C4-2B (cell line): ENCODE results near the gene ATXN7L1.

Source experiments
- H3K27ac ChIP-seq: fragments of 450-650 bp; 2 replicates; pipeline ENCODE4 v1.5.1; 2017
- ZFX ChIP-seq: fragments of 450-650 bp; IDR thresholded peaks from 2 replicates; pipeline ENCODE4 v1.6.1; 2017
- TF ChIP-seq, protein P1 (sequence below): fragments of 450-650 bp; conservative IDR thresholded peaks from 2 replicates; pipeline ENCODE4 v1.5.1; 2017; ENCODE audit warnings: mild to moderate bottlenecking

Gene ATXN7L1

DNA sequence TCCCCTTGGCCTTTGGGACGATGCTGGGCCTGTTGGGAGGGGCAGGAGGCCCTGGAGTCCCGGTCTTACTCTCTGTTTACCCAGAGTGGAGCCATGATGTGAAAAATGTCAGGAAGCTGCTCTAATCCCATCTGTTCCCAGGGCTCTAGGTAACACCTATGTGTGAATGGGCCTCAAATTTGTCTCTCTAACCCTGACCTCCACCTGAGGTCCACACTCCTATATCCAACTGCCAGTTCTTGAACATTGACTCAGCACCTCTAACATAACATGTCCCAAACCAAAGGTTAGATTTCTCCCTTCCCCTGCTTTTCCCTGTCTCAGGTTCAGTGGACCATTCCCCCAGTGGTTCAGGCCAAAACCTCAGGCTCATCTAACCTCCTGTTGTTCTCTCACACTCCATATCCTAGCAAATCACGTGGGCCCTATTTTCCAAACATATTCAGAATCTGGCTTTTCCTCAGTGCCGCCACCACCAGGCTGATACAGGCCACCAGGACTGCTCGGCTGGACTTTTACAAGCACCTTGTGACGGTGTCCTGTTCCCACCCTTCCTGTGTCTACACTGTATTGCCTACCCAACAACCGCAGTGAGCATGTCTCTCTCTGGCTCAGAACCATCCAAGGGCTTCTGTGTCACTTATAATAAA lies 130.6 kb downstream of the ATXN7L1 start:
- TF ChIP-seq, protein P1, sequence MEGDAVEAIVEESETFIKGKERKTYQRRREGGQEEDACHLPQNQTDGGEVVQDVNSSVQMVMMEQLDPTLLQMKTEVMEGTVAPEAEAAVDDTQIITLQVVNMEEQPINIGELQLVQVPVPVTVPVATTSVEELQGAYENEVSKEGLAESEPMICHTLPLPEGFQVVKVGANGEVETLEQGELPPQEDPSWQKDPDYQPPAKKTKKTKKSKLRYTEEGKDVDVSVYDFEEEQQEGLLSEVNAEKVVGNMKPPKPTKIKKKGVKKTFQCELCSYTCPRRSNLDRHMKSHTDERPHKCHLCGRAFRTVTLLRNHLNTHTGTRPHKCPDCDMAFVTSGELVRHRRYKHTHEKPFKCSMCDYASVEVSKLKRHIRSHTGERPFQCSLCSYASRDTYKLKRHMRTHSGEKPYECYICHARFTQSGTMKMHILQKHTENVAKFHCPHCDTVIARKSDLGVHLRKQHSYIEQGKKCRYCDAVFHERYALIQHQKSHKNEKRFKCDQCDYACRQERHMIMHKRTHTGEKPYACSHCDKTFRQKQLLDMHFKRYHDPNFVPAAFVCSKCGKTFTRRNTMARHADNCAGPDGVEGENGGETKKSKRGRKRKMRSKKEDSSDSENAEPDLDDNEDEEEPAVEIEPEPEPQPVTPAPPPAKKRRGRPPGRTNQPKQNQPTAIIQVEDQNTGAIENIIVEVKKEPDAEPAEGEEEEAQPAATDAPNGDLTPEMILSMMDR, result no peak
- TF ChIP-seq ZFX, result no peak
- H3K27ac ChIP-seq, result no peak overlapping the region

DNA sequence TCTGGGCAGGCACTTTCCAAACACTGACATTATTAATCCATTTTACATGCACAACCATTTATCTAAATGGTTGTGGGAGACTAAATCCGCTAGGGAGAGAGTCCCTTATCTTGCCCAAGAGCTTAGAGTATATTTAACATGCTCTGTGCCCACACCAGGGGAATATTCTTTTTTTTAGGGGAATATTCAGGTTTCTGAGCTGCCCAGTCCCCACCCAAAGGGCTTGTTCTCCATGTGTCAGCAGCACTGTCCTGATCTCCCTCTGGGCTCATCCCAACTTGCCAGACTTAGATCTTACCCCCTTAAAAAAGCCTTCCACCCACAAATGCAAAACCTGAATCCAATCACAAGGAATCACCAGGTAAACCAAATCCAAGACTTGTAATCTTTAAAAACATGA lies 132.1 kb downstream of the ATXN7L1 start:
- TF ChIP-seq ZFX, result no peak
- TF ChIP-seq, protein P1, result no peak
- H3K27ac ChIP-seq, result no peak overlapping the region

DNA sequence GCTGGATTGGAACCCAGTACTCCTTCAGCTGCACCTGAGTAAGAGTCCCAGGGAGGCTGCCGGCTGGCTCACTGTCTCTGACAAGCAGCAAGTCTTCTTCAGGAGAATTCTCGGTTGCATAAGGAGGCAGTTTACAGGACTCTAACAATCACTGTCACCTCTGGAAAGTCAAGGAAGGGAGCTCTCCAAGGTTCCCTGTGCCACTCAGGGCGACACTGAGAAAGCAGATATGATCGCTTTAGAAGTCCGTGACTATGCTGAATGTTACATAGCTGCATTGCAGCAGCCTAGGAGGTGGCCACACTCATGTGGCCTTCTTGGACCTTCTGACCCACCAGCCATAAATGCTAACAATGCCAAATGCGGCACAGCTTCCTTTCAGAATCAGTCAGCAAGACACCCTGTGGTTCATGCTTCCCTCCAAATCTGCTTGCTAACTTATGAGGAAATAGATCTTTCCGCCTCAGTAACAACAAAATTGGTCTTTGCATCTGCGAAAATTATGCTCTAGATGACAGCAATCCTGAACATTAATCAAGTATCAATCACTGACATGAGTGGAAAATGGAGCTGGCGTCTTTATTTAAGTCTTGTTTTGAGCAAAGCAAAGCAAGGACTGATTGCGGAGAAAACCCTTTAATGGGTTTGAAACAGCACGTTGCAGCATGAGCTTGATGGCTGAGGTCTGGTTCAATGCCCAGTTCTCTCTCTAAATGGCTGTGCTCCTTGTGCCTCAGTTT lies 132.9 kb downstream of the ATXN7L1 start:
- no peak overlapping the region for H3K27ac ChIP-seq
- TF ChIP-seq, protein P1, result no peak
- TF ChIP-seq ZFX, result no peak

DNA sequence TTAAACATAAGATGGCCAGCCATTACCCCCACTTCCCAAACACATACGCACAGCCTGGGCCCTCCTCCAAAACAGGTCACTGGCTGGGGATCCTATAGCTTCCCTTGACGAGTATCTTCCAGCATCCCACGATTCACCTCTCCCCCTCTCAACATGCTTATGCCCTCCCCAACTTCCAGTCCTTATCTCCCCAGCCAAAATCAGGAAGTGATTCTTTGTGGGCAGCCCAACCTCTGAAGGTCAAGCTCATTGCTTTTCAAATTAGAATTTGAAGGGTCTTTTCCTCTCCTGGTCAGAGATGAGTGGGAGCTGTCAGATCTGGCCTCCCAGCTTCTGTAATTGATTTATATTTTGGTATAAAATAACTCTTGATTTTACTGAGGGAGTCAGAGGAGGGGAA lies 133.6 kb downstream of the ATXN7L1 start:
- no peak overlapping the region for H3K27ac ChIP-seq
- TF ChIP-seq ZFX, result no peak
- TF ChIP-seq, protein P1, result no peak

DNA sequence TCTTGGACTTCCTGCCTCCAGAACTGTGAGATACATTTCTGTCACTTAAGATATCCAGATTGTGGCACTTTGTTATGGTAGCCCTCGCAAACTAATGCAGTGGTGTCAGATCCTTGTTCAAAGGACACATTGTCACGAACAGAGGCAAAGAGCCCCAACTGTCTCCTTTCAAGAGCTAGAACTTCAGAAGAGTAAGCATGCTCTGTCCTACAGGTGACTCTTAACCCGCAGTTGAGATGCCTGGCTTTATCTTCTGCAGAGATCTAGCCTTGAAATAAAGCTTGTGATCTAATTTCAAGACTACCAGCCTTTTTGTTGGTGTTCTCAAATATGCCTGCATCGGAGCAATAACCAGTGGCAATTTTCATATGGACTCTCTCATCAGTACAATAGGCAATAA lies 134.4 kb downstream of the ATXN7L1 start:
- no peak overlapping the region for H3K27ac ChIP-seq
- TF ChIP-seq ZFX, result no peak
- TF ChIP-seq, protein P1, result no peak

DNA sequence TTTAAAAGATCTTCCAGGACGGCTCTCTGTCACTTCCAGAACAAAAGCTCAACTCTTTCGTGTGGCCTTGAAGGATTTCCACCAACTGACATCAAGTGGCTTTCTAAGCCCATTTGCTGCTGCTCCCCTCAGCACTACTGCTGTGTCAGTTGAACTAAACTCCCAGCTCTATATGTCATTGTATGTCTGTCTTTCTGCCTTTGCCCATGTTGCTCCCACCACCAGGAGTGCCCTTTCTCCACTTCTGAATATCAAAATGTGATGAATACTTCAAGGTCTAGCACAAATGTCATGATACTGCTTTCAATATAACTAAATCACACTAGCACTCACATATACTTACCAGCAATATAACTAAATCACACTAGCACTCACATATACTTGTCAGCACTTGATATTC lies 138.3 kb downstream of the ATXN7L1 start:
- H3K27ac ChIP-seq, result no peak overlapping the region
- TF ChIP-seq, protein P1, result 0 out of 2 replicates have a peak, but pooled peaks have one; percentile 15
- no peak for TF ChIP-seq ZFX

DNA sequence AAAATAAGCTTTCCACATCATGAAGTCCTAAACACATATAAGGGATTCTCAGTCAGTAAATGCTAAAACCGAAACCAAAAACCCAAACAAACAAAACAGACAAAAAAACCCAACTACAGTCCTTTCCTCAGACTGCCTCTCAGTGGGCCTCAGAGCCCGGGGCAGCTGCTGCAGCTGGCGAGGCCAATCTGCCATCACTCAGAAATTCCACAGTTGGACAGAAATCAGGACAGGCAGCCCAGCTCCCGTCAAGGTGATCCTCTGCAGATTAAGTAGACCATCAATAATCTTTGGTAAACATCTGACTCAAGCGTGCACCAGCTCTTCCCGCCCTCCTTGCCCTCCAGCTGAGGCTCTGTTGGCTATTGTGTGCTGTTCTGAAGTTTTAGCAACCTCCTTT lies 142.2 kb downstream of the ATXN7L1 start:
- TF ChIP-seq ZFX, result no peak
- TF ChIP-seq, protein P1, result no peak
- H3K27ac ChIP-seq, result no peak overlapping the region
